ENCODE data around the gene TRIM23. TPM values are rescaled to one million over a fixed set of nuclear protein-coding genes. Genes with fewer than 3 reads are reported as not detected.

TRIM23 gene
- total and polyA plus RNA-seq, 8 donors, result 0.87 to 37.3 (median 2.9) TPM

DNA sequence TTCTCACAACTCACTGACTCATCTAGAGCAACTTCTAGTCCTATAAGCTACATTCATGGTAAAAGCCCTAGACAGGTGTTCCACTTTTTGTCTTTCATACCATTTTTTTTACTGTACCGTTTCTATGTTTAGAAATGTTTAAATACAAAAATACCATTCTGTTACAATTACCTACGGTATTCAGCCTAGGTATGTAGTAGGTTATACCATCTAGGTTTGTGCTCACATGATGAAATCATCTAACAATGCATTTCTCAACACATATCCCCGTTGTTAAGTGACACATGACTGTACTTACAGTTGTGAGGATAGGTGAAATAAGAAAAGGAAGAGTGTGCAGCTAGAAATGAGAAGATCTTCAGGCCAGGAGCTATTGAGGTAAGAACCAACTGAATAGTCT, 67.4 kb downstream of the TRIM23 start:
- Histone ChIP-seq H3K4me1 (peaks cover 0 to under 1% (median under 1%) of the 10 kb centered on the region in 4 donors), H3K9me3 (no peaks in the 10 kb centered on the region), H3K27ac (no peak overlapping the region), H3K4me3 (no peak overlapping the region), H3K36me3 (no peaks in the 10 kb centered on the region), H3K27me3 (no peaks in the 10 kb centered on the region)
- DNase-seq, result no peak
- intact Hi-C loops (cut with DNase I; ENCODE audit: low total_unique reads), result no loop called here
- no peak for TF ChIP-seq EP300 (IDR thresholded peaks at IDR 0.05)
- no peak for TF ChIP-seq POLR2A (IDR thresholded peaks at IDR 0.05)
- TF ChIP-seq, protein P1, sequence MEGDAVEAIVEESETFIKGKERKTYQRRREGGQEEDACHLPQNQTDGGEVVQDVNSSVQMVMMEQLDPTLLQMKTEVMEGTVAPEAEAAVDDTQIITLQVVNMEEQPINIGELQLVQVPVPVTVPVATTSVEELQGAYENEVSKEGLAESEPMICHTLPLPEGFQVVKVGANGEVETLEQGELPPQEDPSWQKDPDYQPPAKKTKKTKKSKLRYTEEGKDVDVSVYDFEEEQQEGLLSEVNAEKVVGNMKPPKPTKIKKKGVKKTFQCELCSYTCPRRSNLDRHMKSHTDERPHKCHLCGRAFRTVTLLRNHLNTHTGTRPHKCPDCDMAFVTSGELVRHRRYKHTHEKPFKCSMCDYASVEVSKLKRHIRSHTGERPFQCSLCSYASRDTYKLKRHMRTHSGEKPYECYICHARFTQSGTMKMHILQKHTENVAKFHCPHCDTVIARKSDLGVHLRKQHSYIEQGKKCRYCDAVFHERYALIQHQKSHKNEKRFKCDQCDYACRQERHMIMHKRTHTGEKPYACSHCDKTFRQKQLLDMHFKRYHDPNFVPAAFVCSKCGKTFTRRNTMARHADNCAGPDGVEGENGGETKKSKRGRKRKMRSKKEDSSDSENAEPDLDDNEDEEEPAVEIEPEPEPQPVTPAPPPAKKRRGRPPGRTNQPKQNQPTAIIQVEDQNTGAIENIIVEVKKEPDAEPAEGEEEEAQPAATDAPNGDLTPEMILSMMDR (IDR thresholded peaks at IDR 0.05), result no peak
- no peak for TF ChIP-seq POLR2AphosphoS5 (IDR thresholded peaks at IDR 0.05)
- WGBS, 5 donors, result 89 to 95% (median 92%) methylated on average over 3 of the region's 3 CpGs

DNA sequence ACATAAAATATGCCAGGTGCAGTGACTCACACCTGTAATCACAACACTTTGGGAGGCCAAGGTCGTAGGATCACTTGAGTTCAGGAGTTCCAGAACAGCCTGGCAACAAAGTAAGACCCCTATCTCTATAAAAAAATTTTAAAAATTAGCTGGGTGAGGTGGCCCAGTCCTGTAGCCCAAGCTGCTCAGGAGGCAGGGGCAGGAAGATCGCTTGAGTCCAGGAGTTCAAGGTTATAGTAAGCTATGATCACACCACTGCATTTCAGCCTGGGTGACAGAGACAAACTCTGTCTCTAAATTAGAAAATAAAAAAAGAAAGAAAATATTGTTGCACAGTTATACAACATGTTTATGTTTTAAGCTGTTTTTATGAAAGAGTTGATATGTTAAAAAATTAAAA, 68.0 kb downstream of the TRIM23 start:
- H3K27ac ChIP-seq, result no peak overlapping the region
- intact Hi-C loops (cut with DNase I; ENCODE audit: low total_unique reads), result no loop called here
- TF ChIP-seq POLR2A (IDR thresholded peaks at IDR 0.05) (no peak), POLR2AphosphoS5 (IDR thresholded peaks at IDR 0.05) (no peak), EP300 (IDR thresholded peaks at IDR 0.05) (no peak)
- TF ChIP-seq, protein P1 (IDR thresholded peaks at IDR 0.05), result no peak
- no peaks in the 10 kb centered on the region for H3K36me3 ChIP-seq
- no peaks in the 10 kb centered on the region for H3K27me3 ChIP-seq
- no peaks in the 10 kb centered on the region for H3K9me3 ChIP-seq
- 84 to 93% (median 89%) methylated on average over 2 of the region's 2 CpGs for WGBS, 5 donors
- H3K4me1 ChIP-seq, result no peaks in the 10 kb centered on the region
- no peak for DNase-seq
- H3K4me3 ChIP-seq, result no peak overlapping the region

DNA sequence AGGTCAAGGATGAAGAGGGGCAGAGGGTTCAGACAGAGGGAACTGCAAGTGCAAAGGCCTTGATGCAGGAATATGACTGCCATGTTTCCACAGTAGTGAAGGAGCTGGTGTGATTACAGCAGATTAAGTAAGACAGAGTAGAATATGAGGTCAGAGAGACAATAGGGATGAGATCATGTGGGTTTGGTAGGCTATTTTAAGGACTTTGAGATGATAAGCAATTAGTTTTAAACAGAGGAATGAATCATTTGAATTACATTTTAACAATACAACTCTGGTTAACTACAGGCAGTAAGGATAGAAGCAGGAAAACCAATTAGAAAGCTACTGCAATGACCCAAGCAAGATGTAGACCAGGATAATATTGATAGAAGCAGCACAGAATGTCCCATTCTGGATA, 68.8 kb downstream of the TRIM23 start:
- Histone ChIP-seq H3K36me3 (no peaks in the 10 kb centered on the region), H3K4me3 (no peak overlapping the region), H3K9me3 (no peaks in the 10 kb centered on the region), H3K27me3 (no peaks in the 10 kb centered on the region), H3K27ac (no peak overlapping the region), H3K4me1 (no peaks in the 10 kb centered on the region)
- DNase-seq, result no peak
- intact Hi-C loops (cut with DNase I; ENCODE audit: low total_unique reads), result no loop called here
- no peak for TF ChIP-seq EP300 (IDR thresholded peaks at IDR 0.05)

DNA sequence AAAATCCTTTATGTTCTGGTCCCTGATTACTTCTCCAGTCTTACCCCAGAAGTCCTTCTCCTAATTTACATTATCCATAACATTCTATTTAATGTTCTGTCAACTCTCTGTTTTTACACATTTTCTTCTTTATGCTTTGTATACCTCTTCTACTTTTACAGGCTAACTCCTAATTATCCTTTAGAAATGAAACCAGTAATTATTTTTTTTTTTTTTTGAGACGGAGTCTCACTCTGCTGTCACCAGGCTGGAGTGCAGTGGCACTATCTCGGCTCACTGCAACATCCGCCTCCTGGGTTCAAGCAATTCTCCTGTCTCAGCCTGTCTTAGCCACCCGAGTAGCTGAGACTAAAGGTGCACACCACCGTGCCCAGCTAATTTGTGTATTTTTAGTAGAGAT, 70.2 kb downstream of the TRIM23 start:
- WGBS, 5 donors, result 78 to 95% (median 88%) methylated on average over 5 of the region's 5 CpGs
- H3K9me3 ChIP-seq, result no peaks in the 10 kb centered on the region
- no peak overlapping the region for H3K4me3 ChIP-seq
- H3K36me3 ChIP-seq, result no peaks in the 10 kb centered on the region
- no peak overlapping the region for H3K27ac ChIP-seq
- intact Hi-C loops (cut with DNase I; ENCODE audit: low total_unique reads), result no loop called here
- H3K4me1 ChIP-seq, result no peaks in the 10 kb centered on the region
- TF ChIP-seq POLR2AphosphoS5 (IDR thresholded peaks at IDR 0.05) (no peak), EP300 (IDR thresholded peaks at IDR 0.05) (no peak), POLR2A (IDR thresholded peaks at IDR 0.05) (no peak)
- TF ChIP-seq, protein P1 (IDR thresholded peaks at IDR 0.05), result no peak
- DNase-seq, result no peak
- no peaks in the 10 kb centered on the region for H3K27me3 ChIP-seq

DNA sequence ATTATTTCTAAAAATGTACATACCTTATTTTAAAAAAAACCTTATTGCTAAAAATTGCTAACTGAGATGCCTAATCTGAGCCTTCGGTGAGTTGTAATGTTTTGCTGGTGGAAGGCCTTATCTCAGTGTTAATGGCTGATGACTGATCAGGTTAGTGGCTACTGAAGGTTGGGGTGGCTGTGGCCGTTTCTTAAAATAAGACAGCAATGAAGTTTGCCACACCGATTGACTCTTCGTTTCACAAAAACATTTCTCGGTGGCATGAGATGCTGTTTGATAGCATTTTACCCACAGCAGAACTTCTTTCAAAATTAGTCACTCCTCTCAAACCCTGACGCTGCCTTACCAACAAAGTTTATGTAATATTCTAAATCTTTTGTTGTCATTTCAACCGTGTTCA, 75.9 kb downstream of the TRIM23 start:
- DNase-seq, result no peak
- H3K27ac ChIP-seq, result no peak overlapping the region
- TF ChIP-seq EP300 (IDR thresholded peaks at IDR 0.05), result no peak
- no peak for TF ChIP-seq POLR2A (IDR thresholded peaks at IDR 0.05)
- TF ChIP-seq, protein P1 (IDR thresholded peaks at IDR 0.05), result no peak
- TF ChIP-seq POLR2AphosphoS5 (IDR thresholded peaks at IDR 0.05), result no peak
- H3K27me3 ChIP-seq, result no peaks in the 10 kb centered on the region
- no peaks in the 10 kb centered on the region for H3K4me1 ChIP-seq
- no peak overlapping the region for H3K4me3 ChIP-seq
- WGBS, 5 donors, result 85 to 93% (median 92%) methylated on average over 7 of the region's 7 CpGs
- H3K36me3 ChIP-seq, result no peaks in the 10 kb centered on the region
- intact Hi-C loops (cut with DNase I; ENCODE audit: low total_unique reads), result no loop called here
- H3K9me3 ChIP-seq, result no peaks in the 10 kb centered on the region
